H9 (cell line): ENCODE measurements around the gene FAM170B. TPM values are rescaled to one million over a fixed set of nuclear protein-coding genes. Genes with fewer than 3 reads are reported as not detected.

Experiments used
- DNase-seq: peaks from one replicate; pipeline ENCODE4 v3.0.0-alpha.2; 2017
- H2AFZ ChIP-seq: one replicate; pipeline ENCODE4 v1.6.1; 2013; ENCODE audit warnings: mild to moderate bottlenecking, low read length, control low read depth, moderate library complexity
- H2AK5ac ChIP-seq: 2 replicates; pipeline ENCODE4 v1.6.1; 2013; ENCODE audit warnings: low read length, control low read depth, mixed read lengths; ENCODE audit not compliant: insufficient read length
- H2BK120ac ChIP-seq: one replicate; pipeline ENCODE4 v1.6.1; 2013; ENCODE audit warnings: low read depth, mild to moderate bottlenecking, low read length, control low read depth, inconsistent platforms; ENCODE audit not compliant: poor library complexity, severe bottlenecking
- H2BK12ac ChIP-seq: 2 replicates; pipeline ENCODE4 v1.6.1; 2013; ENCODE audit warnings: low read length, control low read depth, mixed read lengths, low read depth; ENCODE audit not compliant: insufficient read length
- H2BK15ac ChIP-seq: 2 replicates; pipeline ENCODE4 v1.6.1; 2013; ENCODE audit warnings: low read depth, low read length, control low read depth
- H2BK20ac ChIP-seq: one replicate; pipeline ENCODE4 v1.6.1; 2013; ENCODE audit warnings: low read depth, mild to moderate bottlenecking, low read length, control low read depth, inconsistent platforms; ENCODE audit not compliant: poor library complexity, severe bottlenecking
- H2BK5ac ChIP-seq: 2 replicates; pipeline ENCODE4 v1.6.1; 2013; ENCODE audit warnings: low read length, control low read depth, mixed read lengths; ENCODE audit not compliant: insufficient read length
- H3K14ac ChIP-seq: 2 replicates; pipeline ENCODE4 v1.6.1; 2013; ENCODE audit warnings: low read length, control low read depth; ENCODE audit not compliant: insufficient read depth
- H3K18ac ChIP-seq: 2 replicates; pipeline ENCODE4 v1.6.1; 2013; ENCODE audit warnings: low read depth, mild to moderate bottlenecking, mixed read lengths, low read length, control low read depth; ENCODE audit not compliant: insufficient read length
- H3K23ac ChIP-seq: 2 replicates; pipeline ENCODE4 v1.6.1; 2013; ENCODE audit warnings: low read length, control low read depth, mixed read lengths, low read depth; ENCODE audit not compliant: insufficient read length
- H3K23me2 ChIP-seq: 2 replicates; pipeline ENCODE4 v1.6.1; 2013; ENCODE audit warnings: low read depth, mild to moderate bottlenecking, mixed read lengths, low read length, control low read depth; ENCODE audit not compliant: insufficient read length, poor library complexity, severe bottlenecking
- H3K27ac ChIP-seq: 2 replicates; pipeline ENCODE4 v1.5.1; 2013; ENCODE audit warnings: low read length, control low read depth, mixed read lengths, low read depth; ENCODE audit not compliant: insufficient read length
- H3K27me3 ChIP-seq: 2 replicates; pipeline ENCODE4 v1.6.1; 2013; ENCODE audit warnings: low read length, control low read depth, inconsistent platforms; ENCODE audit not compliant: insufficient read depth
- H3K4ac ChIP-seq: 2 replicates; pipeline ENCODE4 v1.6.1; 2013; ENCODE audit warnings: low read depth, mild to moderate bottlenecking, control low read depth, inconsistent platforms, low read length, moderate library complexity
- H3K4me1 ChIP-seq: 2 replicates; pipeline ENCODE4 v1.6.1; 2013; ENCODE audit warnings: low read length, control low read depth, inconsistent platforms; ENCODE audit not compliant: insufficient read depth
- H3K4me2 ChIP-seq: 2 replicates; pipeline ENCODE4 v1.6.1; 2013; ENCODE audit warnings: low read length, control low read depth, mixed read lengths; ENCODE audit not compliant: insufficient read length, insufficient read depth
- H3K56ac ChIP-seq: 2 replicates; pipeline ENCODE4 v1.6.1; 2013; ENCODE audit warnings: low read depth, mild to moderate bottlenecking, mixed read lengths, low read length, control low read depth; ENCODE audit not compliant: insufficient read length
- H3K79me1 ChIP-seq: 2 replicates; pipeline ENCODE4 v1.6.1; 2013; ENCODE audit warnings: low read depth, mild to moderate bottlenecking, moderate library complexity, low read length, control low read depth, inconsistent platforms; ENCODE audit not compliant: insufficient read depth, poor library complexity, severe bottlenecking
- H3K79me2 ChIP-seq: 2 replicates; pipeline ENCODE4 v1.6.1; 2013; ENCODE audit warnings: low read length, control low read depth, inconsistent platforms; ENCODE audit not compliant: insufficient read depth
- H3K9ac ChIP-seq: 2 replicates; pipeline ENCODE4 v1.6.1; 2013; ENCODE audit warnings: low read length, control low read depth, mixed read lengths; ENCODE audit not compliant: insufficient read length; ENCODE audit errors: extremely low read depth
- H3K9me3 ChIP-seq: one replicate; pipeline ENCODE4 v1.6.1; 2013; ENCODE audit warnings: low read depth, low read length, inconsistent platforms; ENCODE audit not compliant: control insufficient read depth
- H3T11ph ChIP-seq: one replicate; pipeline ENCODE4 v1.6.1; 2013; ENCODE audit warnings: mild to moderate bottlenecking, low read length, control low read depth, inconsistent platforms
- H4K20me1 ChIP-seq: one replicate; pipeline ENCODE4 v1.6.1; 2013; ENCODE audit not compliant: control insufficient read depth, insufficient read length, insufficient read depth
- H4K5ac ChIP-seq: 2 replicates; pipeline ENCODE4 v1.6.1; 2013; ENCODE audit warnings: low read depth, mild to moderate bottlenecking, mixed read lengths, low read length, control low read depth; ENCODE audit not compliant: insufficient read length
- H4K8ac ChIP-seq: replicated peaks from 2 replicates; pipeline ENCODE4 v1.6.1; 2013; ENCODE audit warnings: low read length, control low read depth, mixed read lengths, low read depth; ENCODE audit not compliant: insufficient read length
- H4K91ac ChIP-seq: 2 replicates; pipeline ENCODE4 v1.6.1; 2013; ENCODE audit warnings: low read depth, mild to moderate bottlenecking, moderate library complexity, mixed read lengths, low read length, control low read depth; ENCODE audit not compliant: insufficient read length
- H3K27ac Mint-ChIP-seq, 3 experiments: 2 replicates in 2 of 3; 3 replicates in 1 of 3; pipeline ENCODE4 v1.8.0; 2020 to 2021; ENCODE audit warnings: mixed read lengths in 3 of 3, mild to moderate bottlenecking in 1 of 3, moderate library complexity in 1 of 3
- H3K27me3 Mint-ChIP-seq: 2 replicates; pipeline ENCODE4 v1.8.0; 2021; ENCODE audit warnings: low read depth, mild to moderate bottlenecking, moderate library complexity, mixed read lengths
- H3K36me3 Mint-ChIP-seq, 3 experiments: 2 replicates in 2 of 3; 3 replicates in 1 of 3; pipeline ENCODE4 v1.8.0; 2020 to 2021; ENCODE audit warnings: low read depth in 3 of 3, mixed read lengths in 3 of 3; ENCODE audit not compliant: insufficient read depth in 1 of 3
- H3K4me1 Mint-ChIP-seq, 2 experiments: 2 replicates each; pipeline ENCODE4 v1.8.0; 2020; ENCODE audit warnings: mixed read lengths in 2 of 2
- H3K4me3 Mint-ChIP-seq, 2 experiments: 2 replicates in 1 of 2; 3 replicates in 1 of 2; pipeline ENCODE4 v1.8.0; 2020 to 2021; ENCODE audit warnings: mild to moderate bottlenecking in 2 of 2, mixed read lengths in 2 of 2, moderate library complexity in 1 of 2
- H3K9me3 Mint-ChIP-seq, 2 experiments: 2 replicates in 1 of 2; 3 replicates in 1 of 2; pipeline ENCODE4 v1.8.0; 2020; ENCODE audit warnings: mild to moderate bottlenecking in 2 of 2, mixed read lengths in 2 of 2, moderate library complexity in 1 of 2
- CTCF ChIP-seq: fragments of 200-600 bp; sonication (generic); conservative IDR thresholded peaks from 3 replicates; pipeline ENCODE4 v1.8.0; 2021; ENCODE audit warnings: antibody characterized with exemption, mild to moderate bottlenecking
- WGBS: extraction: QIAGEN DNeasy Blood & Tissue Kit; methylation state at CpG from one replicate; pipeline ENCODE4 v1.1.7; 2013; ENCODE audit warnings: missing lambda C conversion rate, low lambda C conversion rate, mixed read lengths; ENCODE audit not compliant: insufficient read length; ENCODE audit errors: extremely low coverage; 5-methylcytosine and 5-hydroxymethylcytosine counted together
- total RNA-seq: library from RNA; stranded (reverse); gene quantifications from 2 replicates; pipeline ENCODE4 v1.2.1, GENCODE V29; 2021

Gene FAM170B
- total RNA-seq, 1 experiment from 2014 or later, result not detected

- no peaks in the 10 kb centered on the region for H3K79me2 ChIP-seq
- no peaks in the 10 kb centered on the region for H3K23me2 ChIP-seq
- H3K9ac ChIP-seq, result no peak overlapping the region
- no peak overlapping the region for H4K91ac ChIP-seq
- H3K14ac ChIP-seq, result no peak overlapping the region
- H3T11ph ChIP-seq, result no peak overlapping the region
- H2AFZ ChIP-seq, result no peak overlapping the region
- no peak overlapping the region for H3K4ac ChIP-seq
- no peaks in the 10 kb centered on the region for H3K79me1 ChIP-seq
- H4K20me1 ChIP-seq, result no peaks in the 10 kb centered on the region
- H3K27me3 ChIP-seq, result no peaks in the 10 kb centered on the region
- no peak overlapping the region for H2AK5ac ChIP-seq
- H3K4me2 ChIP-seq, result no peak overlapping the region
- no peak for DNase-seq
- no peak overlapping the region for H2BK12ac ChIP-seq
- no peak overlapping the region for H4K5ac ChIP-seq
- H2BK15ac ChIP-seq, result no peak overlapping the region
- H2BK20ac ChIP-seq, result no peak overlapping the region
- peaks cover 15 to 22% of the 10 kb centered on the region in 2 experiments for H3K9me3 Mint-ChIP-seq
- no peak overlapping the region for H3K18ac ChIP-seq
- H3K9me3 ChIP-seq, result no peaks in the 10 kb centered on the region
- WGBS, result no CpG with 5 or more reads among the region's 3 CpGs
- no peak overlapping the region for H4K8ac ChIP-seq
- no peak overlapping the region for H3K23ac ChIP-seq
- H3K27ac Mint-ChIP-seq, result no peak overlapping the region
- H2BK120ac ChIP-seq, result no peak overlapping the region
- H3K4me1 Mint-ChIP-seq, result peaks cover 13% of the 10 kb centered on the region in 2 experiments
- H3K56ac ChIP-seq, result no peak overlapping the region
- no peak overlapping the region for H3K4me3 Mint-ChIP-seq
- peaks cover 53% of the 10 kb centered on the region for H3K27me3 Mint-ChIP-seq
- H3K4me1 ChIP-seq, result no peaks in the 10 kb centered on the region; the same call in 1 of the 2 replicates
- H3K36me3 Mint-ChIP-seq, result peaks cover 4 to 15% (median 4%) of the 10 kb centered on the region in 3 experiments; a peak in 6 of 7 replicates
- no peak overlapping the region for H3K27ac ChIP-seq
- TF ChIP-seq CTCF, result no peak
- H2BK5ac ChIP-seq, result no peak overlapping the region
These were observed 44.1 kb downstream of the FAM170B start for GRCh38 chr10:49089557-49090188.
